ENCODE data around the gene NDEL1.

- TF ChIP-seq, protein P1, sequence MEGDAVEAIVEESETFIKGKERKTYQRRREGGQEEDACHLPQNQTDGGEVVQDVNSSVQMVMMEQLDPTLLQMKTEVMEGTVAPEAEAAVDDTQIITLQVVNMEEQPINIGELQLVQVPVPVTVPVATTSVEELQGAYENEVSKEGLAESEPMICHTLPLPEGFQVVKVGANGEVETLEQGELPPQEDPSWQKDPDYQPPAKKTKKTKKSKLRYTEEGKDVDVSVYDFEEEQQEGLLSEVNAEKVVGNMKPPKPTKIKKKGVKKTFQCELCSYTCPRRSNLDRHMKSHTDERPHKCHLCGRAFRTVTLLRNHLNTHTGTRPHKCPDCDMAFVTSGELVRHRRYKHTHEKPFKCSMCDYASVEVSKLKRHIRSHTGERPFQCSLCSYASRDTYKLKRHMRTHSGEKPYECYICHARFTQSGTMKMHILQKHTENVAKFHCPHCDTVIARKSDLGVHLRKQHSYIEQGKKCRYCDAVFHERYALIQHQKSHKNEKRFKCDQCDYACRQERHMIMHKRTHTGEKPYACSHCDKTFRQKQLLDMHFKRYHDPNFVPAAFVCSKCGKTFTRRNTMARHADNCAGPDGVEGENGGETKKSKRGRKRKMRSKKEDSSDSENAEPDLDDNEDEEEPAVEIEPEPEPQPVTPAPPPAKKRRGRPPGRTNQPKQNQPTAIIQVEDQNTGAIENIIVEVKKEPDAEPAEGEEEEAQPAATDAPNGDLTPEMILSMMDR (IDR thresholded peaks at IDR 0.05; ENCODE audit: borderline replicate concordance, extremely low read depth, low read length, poor library complexity, severe bottlenecking), result no peak
- no peak for TF ChIP-seq EZH2 (IDR thresholded peaks at IDR 0.05; ENCODE audit: borderline replicate concordance, low read depth, low read length, severe bottlenecking)
Measured at GRCh38 chr17:8487743-8488142, 52.1 kb downstream of the NDEL1 start.

Data from DND-41 (cell line).